ENCODE results near the gene BAK1. TPM values are rescaled to one million over a fixed set of nuclear protein-coding genes. Genes with fewer than 3 reads are reported as not detected.

Gene BAK1
- total and polyA plus RNA-seq, 2 of the 4 experiments (the other 2 are of a cell fraction): 12.0 to 19.0 TPM

GRCh38 chr6:33552252-33552651 lies 27.8 kb downstream of the BAK1 start:
- Histone ChIP-seq H3K4ac (ENCODE audit: low read depth, low read length) (no peak overlapping the region), H3K27ac (ENCODE audit: insufficient read depth, low read length) (no peak overlapping the region), H3K9ac (ENCODE audit: low read depth, low read length) (no peak overlapping the region), H2BK20ac (ENCODE audit: low read depth, low read length) (no peak overlapping the region), H3K4me3 (ENCODE audit: insufficient read depth, low read depth, low read length) (no peak overlapping the region), H3K14ac (replicated peaks; ENCODE audit: low read depth, low read length) (no peak overlapping the region), H3K36me3 (ENCODE audit: control insufficient read depth, insufficient read depth, low read length) (no peaks in the 10 kb centered on the region), H4K5ac (ENCODE audit: low read depth, low read length) (no peak overlapping the region), H2AK9ac (replicated peaks; ENCODE audit: low read depth, low read length, poor library complexity) (no peak overlapping the region), H3K4me1 (ENCODE audit: control insufficient read depth, insufficient read depth, low read length) (no peaks in the 10 kb centered on the region), H4K91ac (ENCODE audit: insufficient read depth, low read depth, low read length) (no peak overlapping the region), H3K56ac (ENCODE audit: extremely low read depth, insufficient read depth, low read length) (no peak overlapping the region), H4K8ac (ENCODE audit: low read depth in 2 of 2, low read length in 2 of 2) (no peak overlapping the region), H3K18ac (ENCODE audit: low read depth, low read length) (no peak overlapping the region), H3K27me3 (ENCODE audit: control insufficient read depth, insufficient read depth, low read length) (peaks cover 7% of the 10 kb centered on the region), H2BK15ac (ENCODE audit: low read depth, low read length) (no peak overlapping the region), H3K9me3 (ENCODE audit: control insufficient read depth, insufficient read depth, low read length) (no peaks in the 10 kb centered on the region), H2AK5ac (ENCODE audit: low read depth, low read length) (no peak overlapping the region), H3K9me1 (ENCODE audit: insufficient read depth, low read length) (no peaks in the 10 kb centered on the region), H2BK5ac (ENCODE audit: low read depth, low read length, poor library complexity, severe bottlenecking) (no peak overlapping the region), H3K23ac (ENCODE audit: low read depth, low read length) (no peak overlapping the region), H2BK120ac (ENCODE audit: low read depth, low read length) (no peak overlapping the region), H3K4me2 (ENCODE audit: low read depth, low read length) (no peak overlapping the region), H2AFZ (replicated peaks; ENCODE audit: low read length, poor library complexity) (no peak overlapping the region), H4K20me1 (ENCODE audit: insufficient read depth, low read length) (no peaks in the 10 kb centered on the region), H3K79me1 (ENCODE audit: low read depth in 1 of 2, low read length in 2 of 2) (no peaks in the 10 kb centered on the region)
- WGBS, 2 experiments (ENCODE audit: extremely low coverage in 2 of 2, insufficient read length in 1 of 2): no CpG with 5 or more reads among the region's 7 CpGs
- in situ Hi-C loops (cut with MboI; ENCODE audit: low sequenced_read_pairs): no loop called here
- no peak for DNase-seq
- ChIA-PET CTCF (no interaction called here), POLR2A (ENCODE audit: unreplicated experiment) (no interaction called here)
- no peak for TF ChIP-seq SMC3 (IDR thresholded peaks at IDR 0.05; ENCODE audit: low read depth, low read length)
- TF ChIP-seq BHLHE40 (IDR thresholded peaks at IDR 0.05; ENCODE audit: low read depth, low read length): no peak
- 0 out of 2 replicates have a peak, but pooled peaks have one; percentile 30 for TF ChIP-seq MAFK (IDR thresholded peaks at IDR 0.05; ENCODE audit: low read depth, low read length)
- TF ChIP-seq MXI1 (IDR thresholded peaks at IDR 0.05; ENCODE audit: borderline replicate concordance, low read depth, low read length): no peak
- no peak for TF ChIP-seq RCOR1 (IDR thresholded peaks at IDR 0.05; ENCODE audit: insufficient replicate concordance, low read length)
- TF ChIP-seq POLR2A (IDR thresholded peaks at IDR 0.05; ENCODE audit: low read depth, low read length): no peak
- no TSS peak for BruUV-seq (replicated peaks)
- ATAC-seq (ENCODE audit: low read depth): no peak
- dilution Hi-C loops (cut with HindIII; ENCODE audit: low sequenced_read_pairs, unreplicated experiment): no loop called here
- intact Hi-C loops (cut with micrococcal nuclease): no loop called here
